Measurements from ENCODE around the gene NAA16. TPM values are rescaled to one million over a fixed set of nuclear protein-coding genes. Genes with fewer than 3 reads are reported as not detected.

The NAA16 gene
- total and polyA plus RNA-seq, 12 donors: 3.4 to 15.1 (median 8.5) TPM

GRCh38 chr13:41426047-41426446 is 115.0 kb downstream of the NAA16 start:
- no peaks in the 10 kb centered on the region for H3K36me3 ChIP-seq
- H3K4me3 ChIP-seq: no peak overlapping the region
- intact Hi-C loops (cut with DNase I): no loop called here
- no peaks in the 10 kb centered on the region for H3K9me3 ChIP-seq
- H3K27me3 ChIP-seq: peaks cover 0 to 22% (median 10%) of the 10 kb centered on the region in 7 donors
- H3K4me1 ChIP-seq: peaks cover 0 to 7% (median 0%) of the 10 kb centered on the region in 9 donors
- 71 to 72% methylated on average over 22 of the region's 22 CpGs for WGBS, 2 donors
- DNase-seq: no peak
- TF ChIP-seq CTCF (IDR thresholded peaks at IDR 0.05): no peak
- H3K27ac ChIP-seq: no peak overlapping the region
- no peak for ATAC-seq

Other genes starting within 250 kb of the NAA16 start
- gene WBP4, start 249.8 kb upstream of the NAA16 start, total RNA-seq: 10 to 100 TPM; 13.0 to 24.4 (median 21.8) TPM
- gene WBP4, start 249.8 kb upstream of the NAA16 start, polyA plus RNA-seq: 10 to 100 TPM; 13.3 to 45.1 TPM
- 10 to 100 TPM in 1 of 10 donors, 1 to 10 TPM in 9; 5.4 to 10.6 (median 6.9) TPM for gene KBTBD6, start 178.5 kb upstream of the NAA16 start, total RNA-seq
- gene KBTBD6, start 178.5 kb upstream of the NAA16 start, polyA plus RNA-seq: 1 to 10 TPM; 1.9 to 4.0 TPM
- gene KBTBD7, start 116.7 kb upstream of the NAA16 start, total RNA-seq: 1 to 10 TPM; 4.1 to 7.6 (median 5.6) TPM
- gene KBTBD7, start 116.7 kb upstream of the NAA16 start, polyA plus RNA-seq: 1 to 10 TPM; 1.6 to 2.8 TPM
- 10 to 100 TPM in 6 of 10 donors, 1 to 10 TPM in 4; 8.2 to 15.0 (median 10.3) TPM for gene MTRF1, start 47.7 kb upstream of the NAA16 start, total RNA-seq
- 10 to 100 TPM in 1 of 2 donors, 1 to 10 TPM in 1; 6.6 to 18.7 TPM for gene MTRF1, start 47.7 kb upstream of the NAA16 start, polyA plus RNA-seq
- 10 to 100 TPM; 15.6 to 63.2 (median 40.0) TPM for gene RGCC, start 146.3 kb downstream of the NAA16 start, total RNA-seq
- gene RGCC, start 146.3 kb downstream of the NAA16 start, polyA plus RNA-seq: 10 to 100 TPM; 48.3 to 61.8 TPM